SK-N-SH treated with all-trans-retinoic acid at 6 μM for 48 hours (cell line): ENCODE results near the gene KRT86.

Source experiments
- ATAC-seq: fragments of 200-7000 bp; cut with Tn5 transposase; 3 replicates; pipeline ENCODE4 v1.9.1; 2020; ENCODE audit warnings: mild to moderate bottlenecking, moderate library complexity
- ARNTL ChIP-seq: fragments of 450-650 bp; formaldehyde crosslinking; IDR thresholded peaks from 2 replicates; pipeline ENCODE4 v1.5.0; 2020; ENCODE audit warnings: low read depth, mild to moderate bottlenecking, moderate library complexity, borderline replicate concordance
- BACH2 ChIP-seq: fragments of 250-450 bp; sonication (Bioruptor Pico); IDR thresholded peaks from 2 replicates; pipeline ENCODE4 v1.9.0; 2021; ENCODE audit warnings: mild to moderate bottlenecking, borderline replicate concordance
- CREB5 ChIP-seq: fragments of 250-450 bp; sonication (Bioruptor Pico); IDR thresholded peaks from 2 replicates; pipeline ENCODE4 v1.5.1; 2020; ENCODE audit warnings: low read depth, mild to moderate bottlenecking, moderate library complexity
- CSDC2 ChIP-seq: fragments of 250-450 bp; sonication (Bioruptor Pico); IDR thresholded peaks from 2 replicates; pipeline ENCODE4 v1.5.0; 2020; ENCODE audit warnings: mild to moderate bottlenecking, moderate library complexity
- CSRNP3 ChIP-seq: fragments of 250-450 bp; sonication (Bioruptor Pico); IDR thresholded peaks from 2 replicates; pipeline ENCODE4 v1.5.1; 2021; ENCODE audit warnings: mild to moderate bottlenecking, moderate library complexity
- ESRRG ChIP-seq: fragments of 250-450 bp; sonication (Bioruptor Pico); IDR thresholded peaks from 2 replicates; pipeline ENCODE4 v1.6.1; 2021; ENCODE audit warnings: mild to moderate bottlenecking
- GLIS3 ChIP-seq: fragments of 250-450 bp; sonication (Bioruptor Pico); IDR thresholded peaks from 2 replicates; pipeline ENCODE4 v1.5.0; 2020; ENCODE audit warnings: mild to moderate bottlenecking, moderate library complexity
- ISL1 ChIP-seq: fragments of 250-450 bp; sonication (Bioruptor Pico); IDR thresholded peaks from 2 replicates; pipeline ENCODE4 v2.1.2; 2022; ENCODE audit warnings: mild to moderate bottlenecking, moderate library complexity
- OSR1 ChIP-seq: fragments of 250-450 bp; sonication (Bioruptor Pico); IDR thresholded peaks from 2 replicates; pipeline ENCODE4 v1.8.0; 2022; ENCODE audit warnings: moderate library complexity, mild to moderate bottlenecking, inconsistent platforms
- PATZ1 ChIP-seq: fragments of 250-450 bp; sonication (Bioruptor Pico); IDR thresholded peaks from 2 replicates; pipeline ENCODE4 v1.8.0; 2020; ENCODE audit warnings: mild to moderate bottlenecking, moderate library complexity, borderline replicate concordance
- POU6F1 ChIP-seq: fragments of 250-450 bp; sonication (Bioruptor Pico); IDR thresholded peaks from 2 replicates; pipeline ENCODE4 v1.8.0; 2021; ENCODE audit warnings: low read depth, mild to moderate bottlenecking, moderate library complexity, borderline replicate concordance
- PPARA ChIP-seq: fragments of 250-450 bp; sonication (Bioruptor Pico); IDR thresholded peaks from 2 replicates; pipeline ENCODE4 v1.5.0; 2020; ENCODE audit warnings: mild to moderate bottlenecking, borderline replicate concordance
- SNAI2 ChIP-seq: fragments of 250-450 bp; sonication (Bioruptor Pico); IDR thresholded peaks from 2 replicates; pipeline ENCODE4 v1.5.0; 2020; ENCODE audit warnings: mild to moderate bottlenecking, moderate library complexity
- TCF4 ChIP-seq: fragments of 250-450 bp; sonication (Bioruptor Pico); IDR thresholded peaks from 2 replicates; pipeline ENCODE4 v1.8.0; 2021; ENCODE audit warnings: mild to moderate bottlenecking, moderate library complexity, borderline replicate concordance
- TOX ChIP-seq: fragments of 250-450 bp; sonication (Bioruptor Pico); IDR thresholded peaks from 2 replicates; pipeline ENCODE4 v1.8.0; 2021; ENCODE audit warnings: mild to moderate bottlenecking, moderate library complexity, borderline replicate concordance
- TSHZ2 ChIP-seq: fragments of 250-450 bp; sonication (Bioruptor Pico); IDR thresholded peaks from 2 replicates; pipeline ENCODE4 v1.5.0; 2020; ENCODE audit warnings: mild to moderate bottlenecking, moderate library complexity
- ZC3H10 ChIP-seq: fragments of 250-450 bp; sonication (Bioruptor Pico); IDR thresholded peaks from 2 replicates; pipeline ENCODE4 v1.5.1; 2021; ENCODE audit warnings: mild to moderate bottlenecking, moderate library complexity
- ZFP3 ChIP-seq: fragments of 250-450 bp; sonication (Bioruptor Pico); IDR thresholded peaks from 2 replicates; pipeline ENCODE4 v1.5.0; 2020; ENCODE audit warnings: mild to moderate bottlenecking, moderate library complexity
- ZFP30 ChIP-seq: fragments of 450-650 bp; formaldehyde crosslinking; IDR thresholded peaks from 2 replicates; pipeline ENCODE4 v1.5.0; 2022; ENCODE audit warnings: mild to moderate bottlenecking, moderate library complexity
- ZNF565 ChIP-seq: fragments of 450-650 bp; formaldehyde crosslinking; conservative IDR thresholded peaks from 2 replicates; pipeline ENCODE4 v1.5.0; 2020; ENCODE audit warnings: low read depth, mild to moderate bottlenecking, moderate library complexity
- ZNF70 ChIP-seq: fragments of 450-650 bp; formaldehyde crosslinking; IDR thresholded peaks from 2 replicates; pipeline ENCODE4 v1.5.0; 2020; ENCODE audit warnings: mild to moderate bottlenecking, moderate library complexity

The KRT86 gene

GRCh38 chr12:52259657-52260243 is 14.7 kb upstream of the KRT86 start (continued):
- TF ChIP-seq ZFP3 (CRISPR knock-in tag) (no peak), PPARA (CRISPR knock-in tag) (no peak), OSR1 (CRISPR knock-in tag) (no peak), BACH2 (no peak)

GRCh38 chr12:52260361-52261207 is 13.9 kb upstream of the KRT86 start:
- TF ChIP-seq PATZ1: no peak
- TF ChIP-seq ZNF565 (CRISPR knock-in tag): no peak
- no peak for TF ChIP-seq GLIS3
- TF ChIP-seq SNAI2 (CRISPR knock-in tag): no peak
- TF ChIP-seq CSDC2 (CRISPR knock-in tag): no peak
- no peak for TF ChIP-seq ISL1 (CRISPR knock-in tag)
- TF ChIP-seq CREB5: no peak
- TF ChIP-seq TCF4 (CRISPR knock-in tag): no peak
- no peak for TF ChIP-seq ZC3H10 (CRISPR knock-in tag)
- TF ChIP-seq ZNF70: no peak
- TF ChIP-seq OSR1 (CRISPR knock-in tag): no peak
- TF ChIP-seq ESRRG (CRISPR knock-in tag): no peak
- TF ChIP-seq ARNTL: no peak
- no peak for TF ChIP-seq CSRNP3 (CRISPR knock-in tag)
- no peak for TF ChIP-seq BACH2
- TF ChIP-seq TSHZ2 (CRISPR knock-in tag): no peak
- TF ChIP-seq ZFP30 (CRISPR knock-in tag): no peak
- no peak for TF ChIP-seq POU6F1
- no peak for ATAC-seq

GRCh38 chr12:52261208-52261484 is 13.3 kb upstream of the KRT86 start:
- TF ChIP-seq ARNTL (no peak), GLIS3 (no peak), TOX (CRISPR knock-in tag) (no peak), CREB5 (no peak), CSDC2 (CRISPR knock-in tag) (no peak)
- ATAC-seq: no peak
